ENCODE results near the gene MMADHC. TPM values are rescaled to one million over a fixed set of nuclear protein-coding genes. Genes with fewer than 3 reads are reported as not detected.

MMADHC gene
- total RNA-seq, 1 experiment from 2014 or later = 149 TPM

GRCh38 chr2:149612122-149612521, 24.5 kb upstream of the MMADHC start:
- Histone ChIP-seq H4K5ac (ENCODE audit: insufficient read length, low read depth, low read length) (no peak overlapping the region), H4K8ac (replicated peaks; ENCODE audit: insufficient read length, low read depth, low read length) (no peak overlapping the region), H2BK12ac (ENCODE audit: insufficient read length, low read depth, low read length) (no peak overlapping the region), H2AK5ac (ENCODE audit: insufficient read length, low read length) (no peak overlapping the region), H3K9ac (ENCODE audit: extremely low read depth, insufficient read length, low read length) (no peak overlapping the region), H4K20me1 (ENCODE audit: control insufficient read depth, insufficient read depth, insufficient read length) (no peaks in the 10 kb centered on the region), H3K27ac (ENCODE audit: insufficient read length, low read depth, low read length) (no peak overlapping the region), H2BK20ac (ENCODE audit: low read depth, low read length, poor library complexity, severe bottlenecking) (peak overlapping the region; percentile 83), H4K91ac (ENCODE audit: insufficient read length, low read depth, low read length) (no peak overlapping the region), H3K18ac (ENCODE audit: insufficient read length, low read depth, low read length) (no peak overlapping the region), H3K14ac (ENCODE audit: insufficient read depth, low read length) (no peak overlapping the region), H3K23me2 (ENCODE audit: insufficient read length, low read depth, low read length, poor library complexity, severe bottlenecking) (no peaks in the 10 kb centered on the region), H3K56ac (ENCODE audit: insufficient read length, low read depth, low read length) (no peak overlapping the region), H3K4ac (ENCODE audit: low read depth, low read length) (no peak overlapping the region), H3K27me3 (ENCODE audit: insufficient read depth, low read length) (no peaks in the 10 kb centered on the region), H2AFZ (ENCODE audit: low read length) (no peak overlapping the region), H3K23ac (ENCODE audit: insufficient read length, low read depth, low read length) (no peak overlapping the region), H2BK15ac (ENCODE audit: low read depth, low read length) (no peak overlapping the region), H3T11ph (ENCODE audit: low read length) (no peak overlapping the region), H3K4me2 (ENCODE audit: insufficient read depth, insufficient read length, low read length) (no peak overlapping the region), H3K79me1 (ENCODE audit: insufficient read depth, low read depth, low read length, poor library complexity, severe bottlenecking) (no peaks in the 10 kb centered on the region), H2BK120ac (ENCODE audit: low read depth, low read length, poor library complexity, severe bottlenecking) (no peak overlapping the region), H3K79me2 (ENCODE audit: insufficient read depth, low read length) (no peaks in the 10 kb centered on the region), H2BK5ac (ENCODE audit: insufficient read length, low read length) (no peak overlapping the region), H3K9me3 (ENCODE audit: control insufficient read depth, low read depth, low read length) (no peaks in the 10 kb centered on the region), H3K4me1 (ENCODE audit: insufficient read depth, low read length) (no peaks in the 10 kb centered on the region)
- no peaks in the 10 kb centered on the region for H3K4me1 Mint-ChIP-seq
- H3K36me3 Mint-ChIP-seq (ENCODE audit: insufficient read depth in 1 of 3, low read depth in 3 of 3) = peaks cover 0 to 4% (median 0%) of the 10 kb centered on the region in 3 experiments; a peak in 2 of 7 replicates
- no CpG with 5 or more reads among the region's 1 CpG for WGBS (ENCODE audit: extremely low coverage, insufficient read length, low lambda C conversion rate)
- H3K9me3 Mint-ChIP-seq = peaks cover 0 to 3% of the 10 kb centered on the region in 2 experiments; a peak in 3 of 5 replicates
- no peak overlapping the region for H3K4me3 Mint-ChIP-seq
- TF ChIP-seq CTCF (conservative IDR thresholded peaks at IDR 0.05) = no peak
- DNase-seq = no peak
- H3K27ac Mint-ChIP-seq = no peak overlapping the region
- no peaks in the 10 kb centered on the region for H3K27me3 Mint-ChIP-seq (ENCODE audit: low read depth)

All from H9 (cell line).